Loucy (cell line): ENCODE results near the gene CLEC2D.

Source experiments
- EZH2phosphoT487 ChIP-seq: fragments of 200-600 bp; IDR thresholded peaks from 2 replicates; pipeline ENCODE4 v1.6.1; 2018; ENCODE audit warnings: antibody characterized with exemption, mild to moderate bottlenecking, moderate library complexity, borderline replicate concordance
- TF ChIP-seq, protein P1 (sequence below): fragments of 200-600 bp; sonication (generic); conservative IDR thresholded peaks from 2 replicates; pipeline ENCODE4 v1.5.1; 2014; ENCODE audit warnings: mild to moderate bottlenecking, antibody characterized with exemption, low read length

DNA sequence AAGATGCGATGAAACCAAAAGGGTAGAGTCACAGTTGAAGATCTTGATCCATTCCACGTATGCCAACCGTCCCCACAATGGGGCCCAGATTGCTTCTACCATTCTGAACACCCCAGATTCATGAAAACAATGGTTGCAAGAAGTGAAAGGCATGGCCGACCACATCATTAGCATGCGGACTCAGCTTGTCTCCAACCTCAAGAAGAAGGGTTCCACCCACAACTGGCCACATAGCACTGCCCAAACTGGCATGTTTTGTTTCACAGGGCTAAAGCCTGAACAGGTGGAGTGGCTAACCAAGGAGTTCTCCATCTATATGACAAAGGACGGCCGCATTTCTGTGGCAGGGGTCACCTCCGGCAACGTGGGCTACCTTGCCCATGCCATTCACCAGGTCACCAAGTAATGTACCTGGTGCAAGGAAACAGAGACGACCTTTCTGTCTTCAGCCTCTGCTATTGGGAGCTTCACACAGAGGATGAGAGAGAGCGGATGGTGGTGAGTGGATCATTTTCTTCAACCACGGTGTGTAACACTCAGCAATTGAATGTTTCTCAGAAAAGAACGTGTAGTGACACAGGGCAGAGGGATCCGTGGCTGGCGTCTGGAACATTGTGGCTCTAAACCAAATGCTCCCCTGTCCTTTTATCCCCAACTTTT, 26.8 kb upstream of the CLEC2D start:
- TF ChIP-seq, protein P1, sequence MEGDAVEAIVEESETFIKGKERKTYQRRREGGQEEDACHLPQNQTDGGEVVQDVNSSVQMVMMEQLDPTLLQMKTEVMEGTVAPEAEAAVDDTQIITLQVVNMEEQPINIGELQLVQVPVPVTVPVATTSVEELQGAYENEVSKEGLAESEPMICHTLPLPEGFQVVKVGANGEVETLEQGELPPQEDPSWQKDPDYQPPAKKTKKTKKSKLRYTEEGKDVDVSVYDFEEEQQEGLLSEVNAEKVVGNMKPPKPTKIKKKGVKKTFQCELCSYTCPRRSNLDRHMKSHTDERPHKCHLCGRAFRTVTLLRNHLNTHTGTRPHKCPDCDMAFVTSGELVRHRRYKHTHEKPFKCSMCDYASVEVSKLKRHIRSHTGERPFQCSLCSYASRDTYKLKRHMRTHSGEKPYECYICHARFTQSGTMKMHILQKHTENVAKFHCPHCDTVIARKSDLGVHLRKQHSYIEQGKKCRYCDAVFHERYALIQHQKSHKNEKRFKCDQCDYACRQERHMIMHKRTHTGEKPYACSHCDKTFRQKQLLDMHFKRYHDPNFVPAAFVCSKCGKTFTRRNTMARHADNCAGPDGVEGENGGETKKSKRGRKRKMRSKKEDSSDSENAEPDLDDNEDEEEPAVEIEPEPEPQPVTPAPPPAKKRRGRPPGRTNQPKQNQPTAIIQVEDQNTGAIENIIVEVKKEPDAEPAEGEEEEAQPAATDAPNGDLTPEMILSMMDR: no peak
- no peak for TF ChIP-seq EZH2phosphoT487
